WTC11 (cell line): ENCODE data around the gene ADI1.

Source experiments
- GABPB1 ChIP-seq: sonication (generic); formaldehyde crosslinking; IDR thresholded peaks from 2 replicates; pipeline ENCODE4 v1.8.1; 2023; ENCODE audit warnings: mild to moderate bottlenecking, missing genetic modification reagents
- IRF2 ChIP-seq: sonication (generic); formaldehyde crosslinking; IDR thresholded peaks from 2 replicates; pipeline ENCODE4 v1.8.0; 2022; ENCODE audit warnings: low read depth, missing genetic modification reagents, borderline replicate concordance
- NFYB ChIP-seq: sonication (generic); formaldehyde crosslinking; conservative IDR thresholded peaks from 2 replicates; pipeline ENCODE4 v1.8.0; 2022; ENCODE audit warnings: low read depth, missing genetic modification reagents
- RELA ChIP-seq: sonication (generic); formaldehyde crosslinking; IDR thresholded peaks from 2 replicates; pipeline ENCODE4 v1.8.1; 2022; ENCODE audit warnings: missing genetic modification reagents, mild to moderate bottlenecking, borderline replicate concordance
- ZNF121 ChIP-seq: sonication (generic); formaldehyde crosslinking; IDR thresholded peaks from 2 replicates; pipeline ENCODE4 v1.8.0; 2023; ENCODE audit warnings: missing genetic modification reagents
- ZNF138 ChIP-seq: sonication (generic); formaldehyde crosslinking; conservative IDR thresholded peaks from 2 replicates; pipeline ENCODE4 v1.8.1; 2022; ENCODE audit warnings: mild to moderate bottlenecking, moderate library complexity, missing genetic modification reagents
- TF ChIP-seq, protein P1 (sequence below): fragments of 200-600 bp; IDR thresholded peaks from 2 replicates; pipeline ENCODE4 v1.8.0; 2022; ENCODE audit warnings: antibody characterized with exemption
- TF ChIP-seq, protein P2 (sequence below): sonication (generic); formaldehyde crosslinking; IDR thresholded peaks from 2 replicates; pipeline ENCODE4 v1.8.0; 2022; ENCODE audit warnings: mild to moderate bottlenecking, missing genetic modification reagents
- TF ChIP-seq, protein P3 (sequence below): sonication (generic); formaldehyde crosslinking; IDR thresholded peaks from 2 replicates; pipeline ENCODE4 v1.8.1; 2022; ENCODE audit warnings: low read depth, missing genetic modification reagents, borderline replicate concordance
- TF ChIP-seq, protein P4 (sequence below): sonication (generic); formaldehyde crosslinking; IDR thresholded peaks from 2 replicates; pipeline ENCODE4 v1.8.1; 2023; ENCODE audit warnings: mild to moderate bottlenecking, missing genetic modification reagents, moderate library complexity
- TF ChIP-seq, protein P5 (sequence below): fragments of 250-450 bp; sonication (Bioruptor Pico); IDR thresholded peaks from 2 replicates; pipeline ENCODE4 v1.9.0; 2021; ENCODE audit warnings: mild to moderate bottlenecking
- TF ChIP-seq, protein P6 (sequence below): sonication (generic); formaldehyde crosslinking; IDR thresholded peaks from 2 replicates; pipeline ENCODE4 v1.8.0; 2023; ENCODE audit warnings: missing genetic modification reagents, mild to moderate bottlenecking, borderline replicate concordance

DNA sequence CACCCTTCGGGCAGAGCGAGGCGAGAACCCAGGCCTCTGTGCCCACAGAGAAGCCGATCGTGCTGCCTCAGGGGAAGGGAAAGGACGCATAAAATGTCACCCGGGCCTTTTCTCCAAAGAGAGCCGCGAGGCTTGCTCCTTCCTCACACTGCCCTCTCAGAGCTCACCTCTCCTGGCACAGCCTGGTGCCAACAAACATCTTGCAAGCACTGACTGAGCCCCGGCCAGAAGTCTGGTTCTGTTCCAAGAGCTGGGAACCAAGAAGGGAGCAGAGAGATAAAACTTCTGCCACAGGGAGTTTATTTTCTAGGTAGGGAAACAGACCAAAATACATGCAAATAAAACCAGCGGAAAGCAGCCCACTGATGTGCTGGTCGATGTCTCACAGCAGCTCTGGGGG is 13.6 kb upstream of the ADI1 start:
- TF ChIP-seq, protein P1, sequence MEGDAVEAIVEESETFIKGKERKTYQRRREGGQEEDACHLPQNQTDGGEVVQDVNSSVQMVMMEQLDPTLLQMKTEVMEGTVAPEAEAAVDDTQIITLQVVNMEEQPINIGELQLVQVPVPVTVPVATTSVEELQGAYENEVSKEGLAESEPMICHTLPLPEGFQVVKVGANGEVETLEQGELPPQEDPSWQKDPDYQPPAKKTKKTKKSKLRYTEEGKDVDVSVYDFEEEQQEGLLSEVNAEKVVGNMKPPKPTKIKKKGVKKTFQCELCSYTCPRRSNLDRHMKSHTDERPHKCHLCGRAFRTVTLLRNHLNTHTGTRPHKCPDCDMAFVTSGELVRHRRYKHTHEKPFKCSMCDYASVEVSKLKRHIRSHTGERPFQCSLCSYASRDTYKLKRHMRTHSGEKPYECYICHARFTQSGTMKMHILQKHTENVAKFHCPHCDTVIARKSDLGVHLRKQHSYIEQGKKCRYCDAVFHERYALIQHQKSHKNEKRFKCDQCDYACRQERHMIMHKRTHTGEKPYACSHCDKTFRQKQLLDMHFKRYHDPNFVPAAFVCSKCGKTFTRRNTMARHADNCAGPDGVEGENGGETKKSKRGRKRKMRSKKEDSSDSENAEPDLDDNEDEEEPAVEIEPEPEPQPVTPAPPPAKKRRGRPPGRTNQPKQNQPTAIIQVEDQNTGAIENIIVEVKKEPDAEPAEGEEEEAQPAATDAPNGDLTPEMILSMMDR, result no peak
- TF ChIP-seq, protein P2, sequence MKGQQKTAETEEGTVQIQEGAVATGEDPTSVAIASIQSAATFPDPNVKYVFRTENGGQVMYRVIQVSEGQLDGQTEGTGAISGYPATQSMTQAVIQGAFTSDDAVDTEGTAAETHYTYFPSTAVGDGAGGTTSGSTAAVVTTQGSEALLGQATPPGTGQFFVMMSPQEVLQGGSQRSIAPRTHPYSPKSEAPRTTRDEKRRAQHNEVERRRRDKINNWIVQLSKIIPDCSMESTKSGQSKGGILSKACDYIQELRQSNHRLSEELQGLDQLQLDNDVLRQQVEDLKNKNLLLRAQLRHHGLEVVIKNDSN (CRISPR knock-in tag), result no peak
- TF ChIP-seq, protein P3, sequence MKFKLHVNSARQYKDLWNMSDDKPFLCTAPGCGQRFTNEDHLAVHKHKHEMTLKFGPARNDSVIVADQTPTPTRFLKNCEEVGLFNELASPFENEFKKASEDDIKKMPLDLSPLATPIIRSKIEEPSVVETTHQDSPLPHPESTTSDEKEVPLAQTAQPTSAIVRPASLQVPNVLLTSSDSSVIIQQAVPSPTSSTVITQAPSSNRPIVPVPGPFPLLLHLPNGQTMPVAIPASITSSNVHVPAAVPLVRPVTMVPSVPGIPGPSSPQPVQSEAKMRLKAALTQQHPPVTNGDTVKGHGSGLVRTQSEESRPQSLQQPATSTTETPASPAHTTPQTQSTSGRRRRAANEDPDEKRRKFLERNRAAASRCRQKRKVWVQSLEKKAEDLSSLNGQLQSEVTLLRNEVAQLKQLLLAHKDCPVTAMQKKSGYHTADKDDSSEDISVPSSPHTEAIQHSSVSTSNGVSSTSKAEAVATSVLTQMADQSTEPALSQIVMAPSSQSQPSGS (CRISPR knock-in tag), result no peak
- TF ChIP-seq, protein P4, sequence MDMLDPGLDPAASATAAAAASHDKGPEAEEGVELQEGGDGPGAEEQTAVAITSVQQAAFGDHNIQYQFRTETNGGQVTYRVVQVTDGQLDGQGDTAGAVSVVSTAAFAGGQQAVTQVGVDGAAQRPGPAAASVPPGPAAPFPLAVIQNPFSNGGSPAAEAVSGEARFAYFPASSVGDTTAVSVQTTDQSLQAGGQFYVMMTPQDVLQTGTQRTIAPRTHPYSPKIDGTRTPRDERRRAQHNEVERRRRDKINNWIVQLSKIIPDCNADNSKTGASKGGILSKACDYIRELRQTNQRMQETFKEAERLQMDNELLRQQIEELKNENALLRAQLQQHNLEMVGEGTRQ (CRISPR knock-in tag), result no peak
- TF ChIP-seq NFYB (CRISPR knock-in tag) (no peak), IRF2 (no peak), ZNF138 (CRISPR knock-in tag) (no peak), ZNF121 (CRISPR knock-in tag) (no peak), RELA (no peak), GABPB1 (CRISPR knock-in tag) (no peak)
- TF ChIP-seq, protein P5, sequence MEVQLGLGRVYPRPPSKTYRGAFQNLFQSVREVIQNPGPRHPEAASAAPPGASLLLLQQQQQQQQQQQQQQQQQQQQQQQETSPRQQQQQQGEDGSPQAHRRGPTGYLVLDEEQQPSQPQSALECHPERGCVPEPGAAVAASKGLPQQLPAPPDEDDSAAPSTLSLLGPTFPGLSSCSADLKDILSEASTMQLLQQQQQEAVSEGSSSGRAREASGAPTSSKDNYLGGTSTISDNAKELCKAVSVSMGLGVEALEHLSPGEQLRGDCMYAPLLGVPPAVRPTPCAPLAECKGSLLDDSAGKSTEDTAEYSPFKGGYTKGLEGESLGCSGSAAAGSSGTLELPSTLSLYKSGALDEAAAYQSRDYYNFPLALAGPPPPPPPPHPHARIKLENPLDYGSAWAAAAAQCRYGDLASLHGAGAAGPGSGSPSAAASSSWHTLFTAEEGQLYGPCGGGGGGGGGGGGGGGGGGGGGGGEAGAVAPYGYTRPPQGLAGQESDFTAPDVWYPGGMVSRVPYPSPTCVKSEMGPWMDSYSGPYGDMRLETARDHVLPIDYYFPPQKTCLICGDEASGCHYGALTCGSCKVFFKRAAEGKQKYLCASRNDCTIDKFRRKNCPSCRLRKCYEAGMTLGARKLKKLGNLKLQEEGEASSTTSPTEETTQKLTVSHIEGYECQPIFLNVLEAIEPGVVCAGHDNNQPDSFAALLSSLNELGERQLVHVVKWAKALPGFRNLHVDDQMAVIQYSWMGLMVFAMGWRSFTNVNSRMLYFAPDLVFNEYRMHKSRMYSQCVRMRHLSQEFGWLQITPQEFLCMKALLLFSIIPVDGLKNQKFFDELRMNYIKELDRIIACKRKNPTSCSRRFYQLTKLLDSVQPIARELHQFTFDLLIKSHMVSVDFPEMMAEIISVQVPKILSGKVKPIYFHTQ (CRISPR knock-in tag), result no peak
- TF ChIP-seq, protein P6, sequence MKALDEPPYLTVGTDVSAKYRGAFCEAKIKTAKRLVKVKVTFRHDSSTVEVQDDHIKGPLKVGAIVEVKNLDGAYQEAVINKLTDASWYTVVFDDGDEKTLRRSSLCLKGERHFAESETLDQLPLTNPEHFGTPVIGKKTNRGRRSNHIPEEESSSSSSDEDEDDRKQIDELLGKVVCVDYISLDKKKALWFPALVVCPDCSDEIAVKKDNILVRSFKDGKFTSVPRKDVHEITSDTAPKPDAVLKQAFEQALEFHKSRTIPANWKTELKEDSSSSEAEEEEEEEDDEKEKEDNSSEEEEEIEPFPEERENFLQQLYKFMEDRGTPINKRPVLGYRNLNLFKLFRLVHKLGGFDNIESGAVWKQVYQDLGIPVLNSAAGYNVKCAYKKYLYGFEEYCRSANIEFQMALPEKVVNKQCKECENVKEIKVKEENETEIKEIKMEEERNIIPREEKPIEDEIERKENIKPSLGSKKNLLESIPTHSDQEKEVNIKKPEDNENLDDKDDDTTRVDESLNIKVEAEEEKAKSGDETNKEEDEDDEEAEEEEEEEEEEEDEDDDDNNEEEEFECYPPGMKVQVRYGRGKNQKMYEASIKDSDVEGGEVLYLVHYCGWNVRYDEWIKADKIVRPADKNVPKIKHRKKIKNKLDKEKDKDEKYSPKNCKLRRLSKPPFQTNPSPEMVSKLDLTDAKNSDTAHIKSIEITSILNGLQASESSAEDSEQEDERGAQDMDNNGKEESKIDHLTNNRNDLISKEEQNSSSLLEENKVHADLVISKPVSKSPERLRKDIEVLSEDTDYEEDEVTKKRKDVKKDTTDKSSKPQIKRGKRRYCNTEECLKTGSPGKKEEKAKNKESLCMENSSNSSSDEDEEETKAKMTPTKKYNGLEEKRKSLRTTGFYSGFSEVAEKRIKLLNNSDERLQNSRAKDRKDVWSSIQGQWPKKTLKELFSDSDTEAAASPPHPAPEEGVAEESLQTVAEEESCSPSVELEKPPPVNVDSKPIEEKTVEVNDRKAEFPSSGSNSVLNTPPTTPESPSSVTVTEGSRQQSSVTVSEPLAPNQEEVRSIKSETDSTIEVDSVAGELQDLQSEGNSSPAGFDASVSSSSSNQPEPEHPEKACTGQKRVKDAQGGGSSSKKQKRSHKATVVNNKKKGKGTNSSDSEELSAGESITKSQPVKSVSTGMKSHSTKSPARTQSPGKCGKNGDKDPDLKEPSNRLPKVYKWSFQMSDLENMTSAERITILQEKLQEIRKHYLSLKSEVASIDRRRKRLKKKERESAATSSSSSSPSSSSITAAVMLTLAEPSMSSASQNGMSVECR, result no peak
